Measurements from ENCODE around the gene XYLT1. TPM values are rescaled to one million over a fixed set of nuclear protein-coding genes. Genes with fewer than 3 reads are reported as not detected.

Gene XYLT1
- polyA plus RNA-seq, 1 donor (not counting 4 experiments of a cell fraction or from before 2014, with no cell fraction given), result 4.4 TPM

- no peaks in the 10 kb centered on the region for H3K9me1 ChIP-seq (ENCODE audit: control insufficient read depth, extremely low read depth, insufficient read depth, low read length)
- H4K20me1 ChIP-seq (ENCODE audit: control insufficient read depth, extremely low read depth, insufficient read depth, low read length), result no peaks in the 10 kb centered on the region
- H3K4me1 ChIP-seq (ENCODE audit: control insufficient read depth, extremely low read depth, insufficient read depth, low read length), result peaks cover 4% of the 10 kb centered on the region
- TF ChIP-seq EZH2 (IDR thresholded peaks at IDR 0.05; ENCODE audit: low read length), result no peak
- TF ChIP-seq, protein P1, sequence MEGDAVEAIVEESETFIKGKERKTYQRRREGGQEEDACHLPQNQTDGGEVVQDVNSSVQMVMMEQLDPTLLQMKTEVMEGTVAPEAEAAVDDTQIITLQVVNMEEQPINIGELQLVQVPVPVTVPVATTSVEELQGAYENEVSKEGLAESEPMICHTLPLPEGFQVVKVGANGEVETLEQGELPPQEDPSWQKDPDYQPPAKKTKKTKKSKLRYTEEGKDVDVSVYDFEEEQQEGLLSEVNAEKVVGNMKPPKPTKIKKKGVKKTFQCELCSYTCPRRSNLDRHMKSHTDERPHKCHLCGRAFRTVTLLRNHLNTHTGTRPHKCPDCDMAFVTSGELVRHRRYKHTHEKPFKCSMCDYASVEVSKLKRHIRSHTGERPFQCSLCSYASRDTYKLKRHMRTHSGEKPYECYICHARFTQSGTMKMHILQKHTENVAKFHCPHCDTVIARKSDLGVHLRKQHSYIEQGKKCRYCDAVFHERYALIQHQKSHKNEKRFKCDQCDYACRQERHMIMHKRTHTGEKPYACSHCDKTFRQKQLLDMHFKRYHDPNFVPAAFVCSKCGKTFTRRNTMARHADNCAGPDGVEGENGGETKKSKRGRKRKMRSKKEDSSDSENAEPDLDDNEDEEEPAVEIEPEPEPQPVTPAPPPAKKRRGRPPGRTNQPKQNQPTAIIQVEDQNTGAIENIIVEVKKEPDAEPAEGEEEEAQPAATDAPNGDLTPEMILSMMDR (optimal IDR thresholded peaks at IDR 0.05 in 1 of 3, IDR thresholded peaks at IDR 0.05 in 1 of 3, conservative IDR thresholded peaks at IDR 0.05 in 1 of 3; ENCODE audit: extremely low read depth in 1 of 3, insufficient read depth in 2 of 3, low read length in 3 of 3), result no peak
- DNase-seq (ENCODE audit: low read depth, low spot score) (no peak), FAIRE-seq (no peak)
- no peak overlapping the region for H2AFZ ChIP-seq (ENCODE audit: control insufficient read depth, low read length)
- no peaks in the 10 kb centered on the region for H3K27me3 ChIP-seq (ENCODE audit: control insufficient read depth, extremely low read depth, insufficient read depth, low read length)
- H3K79me2 ChIP-seq (ENCODE audit: control insufficient read depth, insufficient read depth, low read length), result no peaks in the 10 kb centered on the region
- no peaks in the 10 kb centered on the region for H3K9me3 ChIP-seq (ENCODE audit: control insufficient read depth, low read depth, low read length)
- H3K27ac ChIP-seq (ENCODE audit: control insufficient read depth, insufficient read depth, low read length), result no peak overlapping the region
- H3K36me3 ChIP-seq (ENCODE audit: control insufficient read depth in 2 of 2, extremely low read depth in 1 of 2, insufficient read depth in 2 of 2, low read length in 2 of 2), result no peaks in the 10 kb centered on the region
- dilution Hi-C loops (cut with MboI; ENCODE audit: extremely low pct_ligation_motif_present, low sequenced_read_pairs), result no loop called here
- H3K4me2 ChIP-seq (ENCODE audit: control insufficient read depth, extremely low read depth, insufficient read depth, low read depth, low read length), result no peak overlapping the region
- no peak overlapping the region for H3K4me3 ChIP-seq (ENCODE audit: control insufficient read depth in 2 of 3, extremely low read depth in 1 of 3, insufficient read depth in 2 of 3, low read depth in 1 of 3, low read length in 3 of 3)
- H3K9ac ChIP-seq (ENCODE audit: control insufficient read depth, extremely low read depth, insufficient read depth, low read length), result no peak overlapping the region
Measured at GRCh38 chr16:17117906-17118577, 352.7 kb downstream of the XYLT1 start.

- no peak overlapping the region for H3K9ac ChIP-seq (ENCODE audit: control insufficient read depth, extremely low read depth, insufficient read depth, low read length)
- H3K36me3 ChIP-seq (ENCODE audit: control insufficient read depth in 2 of 2, extremely low read depth in 1 of 2, insufficient read depth in 2 of 2, low read length in 2 of 2), result no peaks in the 10 kb centered on the region
- TF ChIP-seq EZH2 (IDR thresholded peaks at IDR 0.05; ENCODE audit: low read length), result no peak
- TF ChIP-seq, protein P1 (optimal IDR thresholded peaks at IDR 0.05 in 1 of 3, IDR thresholded peaks at IDR 0.05 in 1 of 3, conservative IDR thresholded peaks at IDR 0.05 in 1 of 3; ENCODE audit: extremely low read depth in 1 of 3, insufficient read depth in 2 of 3, low read length in 3 of 3), result no peak
- H2AFZ ChIP-seq (ENCODE audit: control insufficient read depth, low read length), result no peak overlapping the region
- peaks cover 4% of the 10 kb centered on the region for H3K4me1 ChIP-seq (ENCODE audit: control insufficient read depth, extremely low read depth, insufficient read depth, low read length)
- no peaks in the 10 kb centered on the region for H3K27me3 ChIP-seq (ENCODE audit: control insufficient read depth, extremely low read depth, insufficient read depth, low read length)
- dilution Hi-C loops (cut with MboI; ENCODE audit: extremely low pct_ligation_motif_present, low sequenced_read_pairs), result no loop called here
- no peak for FAIRE-seq
- no peak overlapping the region for H3K4me2 ChIP-seq (ENCODE audit: control insufficient read depth, extremely low read depth, insufficient read depth, low read depth, low read length)
- H3K9me1 ChIP-seq (ENCODE audit: control insufficient read depth, extremely low read depth, insufficient read depth, low read length), result no peaks in the 10 kb centered on the region
- H3K4me3 ChIP-seq (ENCODE audit: control insufficient read depth in 2 of 3, extremely low read depth in 1 of 3, insufficient read depth in 2 of 3, low read depth in 1 of 3, low read length in 3 of 3), result no peak overlapping the region
- no peak overlapping the region for H3K27ac ChIP-seq (ENCODE audit: control insufficient read depth, insufficient read depth, low read length)
- H3K79me2 ChIP-seq (ENCODE audit: control insufficient read depth, insufficient read depth, low read length), result no peaks in the 10 kb centered on the region
- H3K9me3 ChIP-seq (ENCODE audit: control insufficient read depth, low read depth, low read length), result no peaks in the 10 kb centered on the region
- DNase-seq (ENCODE audit: low read depth, low spot score), result no peak
- no peaks in the 10 kb centered on the region for H4K20me1 ChIP-seq (ENCODE audit: control insufficient read depth, extremely low read depth, insufficient read depth, low read length)
Measured at GRCh38 chr16:17116595-17117322, 354.0 kb downstream of the XYLT1 start.
